ENCODE data around the gene TPSG1.
A peak's percentile ranks its signal among the peaks of the same experiment; 100 is the strongest.

TPSG1 gene

GRCh38 chr16:1217526-1217925 lies 7.5 kb downstream of the TPSG1 start:
- Histone ChIP-seq H2BK120ac (ENCODE audit: insufficient read depth, low read length, poor library complexity) (no peak overlapping the region), H2BK5ac (ENCODE audit: low read depth, low read length, poor library complexity) (no peak overlapping the region), H3K23ac (ENCODE audit: low read length) (no peak overlapping the region), H3K79me1 (ENCODE audit: low read length) (no peaks in the 10 kb centered on the region), H3K4ac (ENCODE audit: low read depth, low read length) (no peak overlapping the region), H3K4me2 (ENCODE audit: low read length) (no peak overlapping the region), H3K14ac (ENCODE audit: low read length) (no peak overlapping the region), H3K27me3 (ENCODE audit: insufficient read depth, low read length) (no peaks in the 10 kb centered on the region), H4K12ac (ENCODE audit: low read depth, low read length) (no peak overlapping the region), H3K9ac (ENCODE audit: low read length) (no peak overlapping the region), H3K4me1 (ENCODE audit: control insufficient read depth in 1 of 2, insufficient read depth in 2 of 2, low read length in 2 of 2) (no peaks in the 10 kb centered on the region), H4K91ac (ENCODE audit: low read depth, low read length) (no peak overlapping the region), H3K27ac (ENCODE audit: low read depth, low read length) (no peak overlapping the region), H3K4me3 (ENCODE audit: low read depth, low read length) (no peak overlapping the region), H2BK12ac (ENCODE audit: low read length) (no peak overlapping the region), H4K8ac (ENCODE audit: low read depth, low read length) (no peak overlapping the region), H3K9me3 (ENCODE audit: insufficient read depth, low read depth, low read length) (peaks cover 2% of the 10 kb centered on the region), H3K79me2 (ENCODE audit: control insufficient read depth, insufficient read depth, low read length, poor library complexity) (no peaks in the 10 kb centered on the region), H2AFZ (ENCODE audit: insufficient read depth, low read length, poor library complexity) (no peak overlapping the region), H3K36me3 (ENCODE audit: control insufficient read depth in 1 of 2, insufficient read depth in 2 of 2, low read length in 2 of 2) (no peaks in the 10 kb centered on the region), H3K18ac (ENCODE audit: low read length) (no peak overlapping the region), H2AK5ac (ENCODE audit: low read length) (no peak overlapping the region)
- no peak for DNase-seq
- no CpG with 5 or more reads among the region's 24 CpGs for WGBS (ENCODE audit: extremely low coverage, insufficient coverage, insufficient read length)

- Histone ChIP-seq H2AK5ac (ENCODE audit: low read length) (no peak overlapping the region), H3K9ac (ENCODE audit: low read length) (no peak overlapping the region), H2AFZ (ENCODE audit: insufficient read depth, low read length, poor library complexity) (no peak overlapping the region), H3K18ac (ENCODE audit: low read length) (no peak overlapping the region), H3K23ac (ENCODE audit: low read length) (no peak overlapping the region), H4K12ac (ENCODE audit: low read depth, low read length) (no peak overlapping the region), H3K4me2 (ENCODE audit: low read length) (no peak overlapping the region), H3K4me1 (ENCODE audit: control insufficient read depth in 1 of 2, insufficient read depth in 2 of 2, low read length in 2 of 2) (no peaks in the 10 kb centered on the region), H3K27ac (ENCODE audit: low read depth, low read length) (no peak overlapping the region), H2BK120ac (ENCODE audit: insufficient read depth, low read length, poor library complexity) (no peak overlapping the region), H2BK12ac (ENCODE audit: low read length) (no peak overlapping the region), H2BK5ac (ENCODE audit: low read depth, low read length, poor library complexity) (no peak overlapping the region), H3K4me3 (ENCODE audit: low read depth, low read length) (no peak overlapping the region), H3K27me3 (ENCODE audit: insufficient read depth, low read length) (no peaks in the 10 kb centered on the region), H3K36me3 (ENCODE audit: control insufficient read depth in 1 of 2, insufficient read depth in 2 of 2, low read length in 2 of 2) (no peaks in the 10 kb centered on the region), H3K79me2 (ENCODE audit: control insufficient read depth, insufficient read depth, low read length, poor library complexity) (no peaks in the 10 kb centered on the region), H4K8ac (ENCODE audit: low read depth, low read length) (no peak overlapping the region), H3K9me3 (ENCODE audit: insufficient read depth, low read depth, low read length) (peaks cover 2% of the 10 kb centered on the region), H3K79me1 (ENCODE audit: low read length) (no peaks in the 10 kb centered on the region), H3K4ac (ENCODE audit: low read depth, low read length) (no peak overlapping the region), H3K14ac (ENCODE audit: low read length) (no peak overlapping the region), H4K91ac (ENCODE audit: low read depth, low read length) (no peak overlapping the region)
- WGBS (ENCODE audit: extremely low coverage, insufficient coverage, insufficient read length): no CpG with 5 or more reads among the region's 32 CpGs
- DNase-seq: no peak
These were observed 8.2 kb downstream of the TPSG1 start for GRCh38 chr16:1216681-1217400.

GRCh38 chr16:1216296-1216619 lies 8.8 kb downstream of the TPSG1 start:
- Histone ChIP-seq H3K79me2 (ENCODE audit: control insufficient read depth, insufficient read depth, low read length, poor library complexity) (no peaks in the 10 kb centered on the region), H2AFZ (ENCODE audit: insufficient read depth, low read length, poor library complexity) (no peak overlapping the region), H3K4ac (ENCODE audit: low read depth, low read length) (no peak overlapping the region), H3K4me2 (ENCODE audit: low read length) (no peak overlapping the region), H3K9me3 (ENCODE audit: insufficient read depth, low read depth, low read length) (peaks cover 2% of the 10 kb centered on the region), H4K12ac (ENCODE audit: low read depth, low read length) (no peak overlapping the region), H3K14ac (ENCODE audit: low read length) (no peak overlapping the region), H3K23ac (ENCODE audit: low read length) (no peak overlapping the region), H4K8ac (ENCODE audit: low read depth, low read length) (no peak overlapping the region), H3K27me3 (ENCODE audit: insufficient read depth, low read length) (no peaks in the 10 kb centered on the region), H2BK120ac (ENCODE audit: insufficient read depth, low read length, poor library complexity) (no peak overlapping the region), H2AK5ac (ENCODE audit: low read length) (no peak overlapping the region), H2BK5ac (ENCODE audit: low read depth, low read length, poor library complexity) (no peak overlapping the region), H2BK12ac (ENCODE audit: low read length) (no peak overlapping the region), H3K36me3 (ENCODE audit: control insufficient read depth in 1 of 2, insufficient read depth in 2 of 2, low read length in 2 of 2) (no peaks in the 10 kb centered on the region), H3K18ac (ENCODE audit: low read length) (no peak overlapping the region), H3K79me1 (ENCODE audit: low read length) (no peaks in the 10 kb centered on the region), H3K4me1 (ENCODE audit: control insufficient read depth in 1 of 2, insufficient read depth in 2 of 2, low read length in 2 of 2) (no peaks in the 10 kb centered on the region), H3K4me3 (ENCODE audit: low read depth, low read length) (no peak overlapping the region), H4K91ac (ENCODE audit: low read depth, low read length) (no peak overlapping the region), H3K9ac (ENCODE audit: low read length) (no peak overlapping the region), H3K27ac (ENCODE audit: low read depth, low read length) (no peak overlapping the region)
- no CpG with 5 or more reads among the region's 12 CpGs for WGBS (ENCODE audit: extremely low coverage, insufficient coverage, insufficient read length)
- DNase-seq: no peak

GRCh38 chr16:1215574-1216295 lies 9.3 kb downstream of the TPSG1 start:
- no peak overlapping the region for H3K9ac ChIP-seq (ENCODE audit: low read length)
- no peak overlapping the region for H4K91ac ChIP-seq (ENCODE audit: low read depth, low read length)
- no peak overlapping the region for H3K4ac ChIP-seq (ENCODE audit: low read depth, low read length)
- WGBS (ENCODE audit: extremely low coverage, insufficient coverage, insufficient read length): no CpG with 5 or more reads among the region's 32 CpGs
- no peaks in the 10 kb centered on the region for H3K79me1 ChIP-seq (ENCODE audit: low read length)
- H2AK5ac ChIP-seq (ENCODE audit: low read length): no peak overlapping the region
- no peak for DNase-seq
- H3K9me3 ChIP-seq (ENCODE audit: insufficient read depth, low read depth, low read length): no peaks in the 10 kb centered on the region
- H3K4me2 ChIP-seq (ENCODE audit: low read length): no peak overlapping the region
- no peak overlapping the region for H2BK5ac ChIP-seq (ENCODE audit: low read depth, low read length, poor library complexity)
- no peak overlapping the region for H2AFZ ChIP-seq (ENCODE audit: insufficient read depth, low read length, poor library complexity)
- H4K8ac ChIP-seq (ENCODE audit: low read depth, low read length): no peak overlapping the region
- no peaks in the 10 kb centered on the region for H3K36me3 ChIP-seq (ENCODE audit: control insufficient read depth in 1 of 2, insufficient read depth in 2 of 2, low read length in 2 of 2)
- H2BK12ac ChIP-seq (ENCODE audit: low read length): no peak overlapping the region
- H3K4me1 ChIP-seq (ENCODE audit: control insufficient read depth in 1 of 2, insufficient read depth in 2 of 2, low read length in 2 of 2): no peaks in the 10 kb centered on the region
- no peaks in the 10 kb centered on the region for H3K27me3 ChIP-seq (ENCODE audit: insufficient read depth, low read length)
- H2BK120ac ChIP-seq (ENCODE audit: insufficient read depth, low read length, poor library complexity): no peak overlapping the region
- no peak overlapping the region for H3K23ac ChIP-seq (ENCODE audit: low read length)
- no peak overlapping the region for H3K18ac ChIP-seq (ENCODE audit: low read length)
- no peaks in the 10 kb centered on the region for H3K79me2 ChIP-seq (ENCODE audit: control insufficient read depth, insufficient read depth, low read length, poor library complexity)
- peak overlapping the region; percentile 19 for H3K4me3 ChIP-seq (ENCODE audit: low read depth, low read length)
- no peak overlapping the region for H3K14ac ChIP-seq (ENCODE audit: low read length)
- H3K27ac ChIP-seq (ENCODE audit: low read depth, low read length): no peak overlapping the region
- no peak overlapping the region for H4K12ac ChIP-seq (ENCODE audit: low read depth, low read length)
